Testis (tissue), 2 donors: ENCODE data around the gene DMD.

ENCODE experiments used
- POLR2A ChIP-seq: fragments of 450-650 bp; IDR thresholded peaks from one replicate; pipeline ENCODE4 v1.6.1; 2017; ENCODE audit warnings: antibody characterized with exemption, mild to moderate bottlenecking, moderate library complexity
- TF ChIP-seq, protein P1 (sequence below), 3 experiments: fragments of 450-650 bp in 2 of 3; fragments of 200-600 bp in 1 of 3; sonication (generic) in 1 of 3; IDR thresholded peaks; one replicate each; pipeline ENCODE4 v1.5.1; 2016 to 2019; ENCODE audit warnings: antibody characterized with exemption in 3 of 3, mild to moderate bottlenecking in 2 of 3, moderate library complexity in 1 of 3

DNA sequence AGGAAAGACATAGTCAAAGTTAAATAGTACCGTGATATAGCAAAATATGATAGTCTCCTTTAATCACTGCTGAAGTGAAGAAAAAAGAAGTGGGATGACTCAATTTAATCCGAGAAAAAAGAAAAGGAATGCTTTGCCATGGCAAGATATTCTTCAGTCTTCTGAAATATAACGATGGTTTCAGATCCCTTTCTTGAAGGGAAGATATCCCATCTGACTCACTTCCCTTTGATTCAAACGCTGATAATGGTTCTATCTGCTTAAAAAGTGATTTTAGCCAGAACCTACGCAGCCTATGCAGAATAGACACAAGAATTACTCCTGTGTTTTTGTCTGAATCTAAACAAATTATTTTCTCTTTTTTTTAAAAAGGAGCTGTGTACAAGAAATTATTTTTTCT is 2071.4 kb downstream of the DMD start:
- TF ChIP-seq, protein P1, sequence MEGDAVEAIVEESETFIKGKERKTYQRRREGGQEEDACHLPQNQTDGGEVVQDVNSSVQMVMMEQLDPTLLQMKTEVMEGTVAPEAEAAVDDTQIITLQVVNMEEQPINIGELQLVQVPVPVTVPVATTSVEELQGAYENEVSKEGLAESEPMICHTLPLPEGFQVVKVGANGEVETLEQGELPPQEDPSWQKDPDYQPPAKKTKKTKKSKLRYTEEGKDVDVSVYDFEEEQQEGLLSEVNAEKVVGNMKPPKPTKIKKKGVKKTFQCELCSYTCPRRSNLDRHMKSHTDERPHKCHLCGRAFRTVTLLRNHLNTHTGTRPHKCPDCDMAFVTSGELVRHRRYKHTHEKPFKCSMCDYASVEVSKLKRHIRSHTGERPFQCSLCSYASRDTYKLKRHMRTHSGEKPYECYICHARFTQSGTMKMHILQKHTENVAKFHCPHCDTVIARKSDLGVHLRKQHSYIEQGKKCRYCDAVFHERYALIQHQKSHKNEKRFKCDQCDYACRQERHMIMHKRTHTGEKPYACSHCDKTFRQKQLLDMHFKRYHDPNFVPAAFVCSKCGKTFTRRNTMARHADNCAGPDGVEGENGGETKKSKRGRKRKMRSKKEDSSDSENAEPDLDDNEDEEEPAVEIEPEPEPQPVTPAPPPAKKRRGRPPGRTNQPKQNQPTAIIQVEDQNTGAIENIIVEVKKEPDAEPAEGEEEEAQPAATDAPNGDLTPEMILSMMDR (IDR thresholded peaks at IDR 0.05), result no peak
- TF ChIP-seq POLR2A, result no peak
